NT2/D1 (cell line): Measurements from ENCODE around the gene TMEM208.

ENCODE experiments used
- DNase-seq: peaks from one replicate; pipeline ENCODE4 v3.0.0-alpha.2; 2011; ENCODE audit warnings: low read depth, low spot score
- H3K27me3 ChIP-seq: 2 replicates; pipeline ENCODE4 v1.6.0; 2011; ENCODE audit warnings: mild to moderate bottlenecking; ENCODE audit not compliant: insufficient read length, insufficient read depth
- H3K36me3 ChIP-seq: 2 replicates; pipeline ENCODE4 v1.6.1; 2011; ENCODE audit warnings: mild to moderate bottlenecking, low read length, mixed read lengths; ENCODE audit not compliant: insufficient read depth, insufficient read length
- H3K4me1 ChIP-seq: 2 replicates; pipeline ENCODE4 v1.5.1; 2011; ENCODE audit not compliant: insufficient read depth, insufficient read length
- H3K4me3 ChIP-seq: 2 replicates; pipeline ENCODE4 v1.5.1; 2011; ENCODE audit warnings: low read depth; ENCODE audit not compliant: insufficient read length
- H3K9ac ChIP-seq: 2 replicates; pipeline ENCODE4 v1.6.0; 2011; ENCODE audit warnings: low read depth; ENCODE audit not compliant: insufficient read length
- H3K9me3 ChIP-seq: 2 replicates; pipeline ENCODE4 v1.5.1; 2011; ENCODE audit warnings: mild to moderate bottlenecking, low read length; ENCODE audit not compliant: insufficient read depth
- SUZ12 ChIP-seq: IDR thresholded peaks from 2 replicates; pipeline ENCODE4 v1.6.1; 2011; ENCODE audit not compliant: insufficient read length, insufficient read depth; ENCODE audit errors: extremely low read depth
- YY1 ChIP-seq: IDR thresholded peaks from 2 replicates; pipeline ENCODE4 v1.6.1; 2011; ENCODE audit not compliant: insufficient read length, insufficient read depth
- ZNF274 ChIP-seq: IDR thresholded peaks from 2 replicates; pipeline ENCODE4 v1.6.1; 2011; ENCODE audit warnings: mild to moderate bottlenecking, low read depth, low read length

TMEM208 gene

DNA sequence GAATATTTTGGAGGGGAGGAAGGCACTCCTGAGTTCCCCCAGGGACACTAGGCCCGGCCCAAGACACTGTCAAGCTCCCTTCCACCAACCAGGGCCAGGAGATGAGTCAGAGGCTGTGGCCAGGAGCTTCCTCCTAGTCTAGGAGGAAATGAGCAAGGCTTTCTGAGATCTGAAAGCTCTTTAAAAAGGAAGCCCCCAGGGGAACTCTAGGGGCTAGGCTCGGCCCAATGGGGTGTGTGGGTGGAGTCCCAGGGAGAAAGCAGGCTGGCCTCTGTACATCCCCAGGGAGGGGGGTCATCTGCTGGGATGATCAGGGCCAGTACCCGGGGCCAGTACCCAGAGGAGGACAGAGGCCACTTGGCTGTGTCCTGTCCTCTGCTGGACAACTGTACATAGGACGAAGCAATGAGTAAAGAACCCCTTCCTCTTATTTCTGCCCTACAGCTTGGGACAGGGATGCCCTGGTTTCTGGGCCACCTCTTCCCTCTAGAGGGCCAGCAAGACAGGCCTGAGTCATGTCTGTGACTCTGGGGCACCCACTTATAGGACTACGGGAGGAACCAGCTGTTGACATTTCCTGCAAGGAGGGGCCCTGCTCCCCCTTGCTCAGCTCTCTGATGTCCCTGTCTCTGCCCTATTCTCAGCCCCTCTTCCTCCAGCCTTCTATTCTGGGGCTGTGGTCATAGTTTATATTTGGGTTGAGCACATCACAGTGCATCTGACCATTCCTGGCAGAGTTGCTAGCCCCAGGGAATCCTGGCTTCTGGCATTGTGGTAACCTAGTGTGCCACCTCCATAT, 17.7 kb downstream of the TMEM208 start:
- Histone ChIP-seq H3K27me3 (peaks cover 21% of the 10 kb centered on the region), H3K4me1 (peaks cover 46% of the 10 kb centered on the region), H3K4me3 (no peak overlapping the region), H3K9me3 (no peaks in the 10 kb centered on the region), H3K9ac (peak overlapping the region; percentile 90), H3K36me3 (peaks cover 7% of the 10 kb centered on the region)
- DNase-seq, result no peak
- TF ChIP-seq YY1 (no peak), SUZ12 (no peak), ZNF274 (no peak)

DNA sequence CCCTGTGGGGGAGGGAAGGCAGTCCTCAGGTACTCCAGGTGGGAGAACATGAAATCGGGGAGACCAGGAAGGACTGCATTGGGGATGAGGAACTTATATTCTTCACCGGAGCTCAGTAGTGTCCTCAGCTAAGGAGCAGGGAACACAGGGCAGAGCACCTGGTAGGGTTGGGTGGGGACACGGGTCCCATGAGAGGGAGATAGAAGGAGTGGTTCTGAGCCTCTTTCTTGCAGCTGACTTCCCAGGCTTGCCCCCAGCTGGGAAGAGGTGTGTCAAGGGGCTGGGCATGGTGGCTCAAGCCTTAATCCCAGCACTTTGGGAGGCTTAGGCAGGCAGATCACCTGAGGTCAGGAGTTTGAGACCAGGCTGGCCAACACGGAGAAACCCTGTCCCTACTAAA, 18.3 kb downstream of the TMEM208 start:
- Histone ChIP-seq H3K9ac (peak overlapping the region; percentile 90), H3K4me3 (peak overlapping the region; percentile 9), H3K27me3 (peaks cover 27% of the 10 kb centered on the region), H3K4me1 (peaks cover 51% of the 10 kb centered on the region), H3K9me3 (no peaks in the 10 kb centered on the region), H3K36me3 (peaks cover 2% of the 10 kb centered on the region)
- DNase-seq, result no peak
- TF ChIP-seq SUZ12 (no peak), YY1 (no peak), ZNF274 (no peak)

DNA sequence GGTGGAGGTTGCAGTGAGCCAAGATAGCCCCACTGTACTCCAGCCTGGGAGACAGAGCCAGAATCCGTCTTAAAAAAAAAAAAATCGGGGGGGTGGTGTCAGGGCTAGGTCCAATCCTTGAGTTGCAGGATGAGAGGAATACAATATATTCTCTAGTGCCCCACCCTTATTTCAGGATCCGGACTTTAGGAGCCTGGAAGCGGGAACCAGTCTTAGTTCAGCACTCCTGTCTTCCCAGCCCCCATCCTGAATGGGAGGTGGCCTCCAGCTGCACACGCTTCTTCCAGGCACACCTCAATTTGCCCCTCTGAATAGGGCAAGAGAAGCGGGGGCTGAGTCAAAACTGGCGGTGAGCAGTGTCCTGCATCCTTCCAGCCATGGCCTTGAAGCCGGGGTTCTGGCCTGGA, 18.7 kb downstream of the TMEM208 start:
- DNase-seq, result no peak
- Histone ChIP-seq H3K9ac (peak overlapping the region; percentile 90), H3K27me3 (peaks cover 31% of the 10 kb centered on the region), H3K9me3 (no peaks in the 10 kb centered on the region), H3K36me3 (peaks cover 2% of the 10 kb centered on the region), H3K4me3 (peak overlapping the region; percentile 86), H3K4me1 (peaks cover 47% of the 10 kb centered on the region)
- TF ChIP-seq ZNF274 (no peak), SUZ12 (no peak), YY1 (no peak)

DNA sequence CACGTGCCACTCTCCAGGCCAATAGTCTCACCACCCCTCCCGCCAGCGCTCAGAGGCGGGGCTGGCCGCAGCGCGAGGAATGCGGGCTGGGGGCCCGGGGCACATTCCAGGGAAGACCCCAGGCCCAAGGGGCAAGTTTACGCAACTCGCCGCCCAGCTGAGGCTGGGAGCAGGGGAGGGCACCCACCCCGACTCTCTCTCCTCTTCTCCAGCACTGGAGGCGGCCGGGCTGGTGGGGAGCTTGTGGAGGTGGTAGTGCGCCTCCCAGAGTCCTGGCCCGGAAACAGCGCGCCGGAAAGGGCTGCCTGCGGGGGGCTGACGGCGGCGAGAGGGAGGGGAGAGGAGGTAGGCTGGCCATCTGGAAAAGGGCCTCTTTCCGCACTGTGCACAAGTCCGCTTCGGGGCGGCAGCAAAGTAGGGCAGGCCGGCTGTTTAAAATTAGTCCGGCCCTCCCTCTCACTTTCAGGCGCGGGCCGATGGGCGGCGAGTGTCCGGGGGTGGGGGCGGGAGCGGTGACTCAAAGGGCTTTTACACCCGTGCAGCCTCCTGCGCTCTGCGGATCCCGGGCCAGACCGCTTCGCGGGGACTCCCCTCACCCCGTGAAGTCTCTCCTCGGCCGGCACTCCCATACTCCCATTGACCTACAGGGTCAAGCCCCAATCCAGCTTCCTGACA, 19.3 kb downstream of the TMEM208 start:
- H3K9ac ChIP-seq, result peak overlapping the region; percentile 90
- peak; percentile 84 for DNase-seq
- TF ChIP-seq YY1, result no peak
- TF ChIP-seq SUZ12, result no peak
- TF ChIP-seq ZNF274, result no peak
- no peaks in the 10 kb centered on the region for H3K9me3 ChIP-seq
- H3K27me3 ChIP-seq, result peaks cover 36% of the 10 kb centered on the region
- H3K36me3 ChIP-seq, result peaks cover 2% of the 10 kb centered on the region
- peaks cover 43% of the 10 kb centered on the region for H3K4me1 ChIP-seq
- peak overlapping the region; percentile 86 for H3K4me3 ChIP-seq

DNA sequence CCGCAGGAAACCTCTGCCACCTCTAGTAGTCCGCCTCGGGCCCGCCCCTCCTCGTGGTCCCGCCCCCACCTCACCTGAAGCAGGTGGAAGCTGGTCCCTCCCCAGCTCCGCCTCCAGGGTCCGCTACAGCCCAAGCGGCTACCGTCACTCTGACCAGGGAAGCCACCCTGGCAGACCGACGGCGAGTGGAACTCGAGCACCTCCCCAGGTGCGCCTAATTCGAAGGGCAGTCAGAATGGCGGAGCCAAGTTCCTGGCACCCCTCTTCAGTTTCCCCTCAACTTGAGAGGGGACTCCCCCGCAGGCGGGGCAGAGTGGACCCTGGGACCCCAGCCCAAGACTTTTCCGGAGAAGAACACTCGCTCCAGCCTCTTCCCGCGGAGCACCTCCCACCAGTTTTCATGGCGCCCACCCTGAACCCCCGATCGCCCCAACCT, 19.8 kb downstream of the TMEM208 start:
- Histone ChIP-seq H3K27me3 (peaks cover 36% of the 10 kb centered on the region), H3K36me3 (peaks cover 2% of the 10 kb centered on the region), H3K9me3 (no peaks in the 10 kb centered on the region), H3K4me1 (peaks cover 40% of the 10 kb centered on the region), H3K9ac (peak overlapping the region; percentile 90), H3K4me3 (peak overlapping the region; percentile 86)
- no peak for DNase-seq
- TF ChIP-seq YY1 (no peak), ZNF274 (no peak), SUZ12 (no peak)

DNA sequence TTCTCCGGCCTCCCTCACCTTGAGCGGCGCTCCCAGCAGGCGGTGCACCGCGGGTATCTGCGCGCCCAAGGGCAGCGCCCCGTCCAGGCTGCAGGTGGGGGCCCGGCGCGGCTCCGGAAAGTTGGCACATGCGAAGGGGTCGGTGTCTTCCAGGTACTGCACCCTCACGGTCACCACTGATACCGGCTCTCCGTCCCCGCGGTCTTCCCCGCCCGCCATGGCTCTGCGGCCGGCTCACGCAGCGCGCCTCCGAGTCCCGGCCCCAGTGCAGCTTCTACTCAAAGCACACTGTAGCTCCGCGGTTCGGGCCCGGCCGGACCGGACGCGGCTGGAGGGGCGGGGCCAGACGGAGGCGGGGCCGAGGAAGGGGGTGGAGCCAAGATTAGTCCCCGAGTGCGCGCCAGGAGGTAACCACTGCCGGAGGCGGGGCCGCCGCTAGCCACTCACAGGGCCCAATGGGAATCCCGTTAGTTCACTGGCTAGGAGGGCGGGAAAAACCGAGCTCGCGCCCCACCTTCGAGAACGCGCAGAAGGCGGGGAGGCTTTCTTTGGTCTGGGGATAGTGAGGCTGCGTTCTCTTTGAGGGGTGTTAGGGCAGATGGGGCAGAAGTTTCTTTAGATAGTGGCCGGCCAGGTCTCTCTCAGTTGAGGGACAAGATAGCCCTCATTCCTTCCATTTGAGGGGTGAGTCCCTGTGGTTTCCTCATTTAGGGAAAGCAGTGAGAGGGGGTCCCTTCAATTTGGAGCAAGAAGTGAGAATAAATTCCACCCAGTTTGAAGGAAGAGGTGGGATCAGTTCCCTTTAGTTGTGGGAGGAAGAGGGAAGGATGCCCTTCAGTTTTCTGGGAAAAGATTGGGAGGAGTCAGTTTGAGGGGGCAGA, 20.5 kb downstream of the TMEM208 start, which contains the start of gene FHOD1:
Gene FHOD1 (minus strand): TSS at position 290 of the 881 bp plus-strand sequence. CDS start 71 bp downstream, at position 219.
- DNase-seq, result peak; percentile 91
- no peaks in the 10 kb centered on the region for H3K9me3 ChIP-seq
- peaks cover 36% of the 10 kb centered on the region for H3K27me3 ChIP-seq
- peaks cover 35% of the 10 kb centered on the region for H3K4me1 ChIP-seq
- H3K9ac ChIP-seq, result peak within 1 kb of the TSS; percentile 90
- TF ChIP-seq SUZ12, result no peak
- no peak for TF ChIP-seq ZNF274
- no peak for TF ChIP-seq YY1
- H3K36me3 ChIP-seq, result peaks cover under 1% of the 10 kb centered on the region
- peak within 1 kb of the TSS; percentile 86 for H3K4me3 ChIP-seq
